Neural cell (in vitro differentiated cells): ENCODE data around the gene TMPRSS2.

Experiments used
- EP300 ChIP-seq: fragments of 450-650 bp; conservative IDR thresholded peaks from 2 replicates; pipeline ENCODE4 v1.6.1; 2014; ENCODE audit warnings: antibody characterized with exemption, mild to moderate bottlenecking, moderate library complexity; ENCODE audit not compliant: poor library complexity, severe bottlenecking
- EZH2 ChIP-seq: fragments of 200-600, 300-800 bp; shearing (Covaris generic), sonication (generic); IDR thresholded peaks from 2 replicates; pipeline ENCODE4 v1.6.1; 2014; ENCODE audit warnings: antibody characterized with exemption, low read length, borderline replicate concordance, mild to moderate bottlenecking; ENCODE audit not compliant: insufficient read depth, poor library complexity, severe bottlenecking
- MXI1 ChIP-seq: fragments of 450-650 bp; conservative IDR thresholded peaks from 2 replicates; pipeline ENCODE4 v1.6.1; 2014; ENCODE audit warnings: antibody characterized with exemption, mild to moderate bottlenecking; ENCODE audit not compliant: poor library complexity, severe bottlenecking
- POLR2AphosphoS5 ChIP-seq: IDR thresholded peaks from 2 replicates; pipeline ENCODE4 v1.6.1; 2012
- RAD21 ChIP-seq: fragments of 450-650 bp; conservative IDR thresholded peaks from 2 replicates; pipeline ENCODE4 v1.6.1; 2014; ENCODE audit warnings: antibody characterized with exemption, mild to moderate bottlenecking, moderate library complexity
- SMC3 ChIP-seq: fragments of 450-650 bp; conservative IDR thresholded peaks from 2 replicates; pipeline ENCODE4 v1.6.1; 2014; ENCODE audit warnings: antibody characterized with exemption, mild to moderate bottlenecking, moderate library complexity; ENCODE audit not compliant: poor library complexity
- TAF1 ChIP-seq: IDR thresholded peaks from 2 replicates; pipeline ENCODE4 v1.6.1; 2012; ENCODE audit warnings: low read depth
- TF ChIP-seq, protein P1 (sequence below): fragments of 450-650 bp; IDR thresholded peaks from 2 replicates; pipeline ENCODE4 v1.5.1; 2014; ENCODE audit warnings: antibody characterized with exemption, mild to moderate bottlenecking, moderate library complexity; ENCODE audit not compliant: poor library complexity, severe bottlenecking
- TF ChIP-seq, protein P2 (sequence below): IDR thresholded peaks from 2 replicates; pipeline ENCODE4 v1.6.1; 2012; ENCODE audit warnings: borderline replicate concordance

DNA sequence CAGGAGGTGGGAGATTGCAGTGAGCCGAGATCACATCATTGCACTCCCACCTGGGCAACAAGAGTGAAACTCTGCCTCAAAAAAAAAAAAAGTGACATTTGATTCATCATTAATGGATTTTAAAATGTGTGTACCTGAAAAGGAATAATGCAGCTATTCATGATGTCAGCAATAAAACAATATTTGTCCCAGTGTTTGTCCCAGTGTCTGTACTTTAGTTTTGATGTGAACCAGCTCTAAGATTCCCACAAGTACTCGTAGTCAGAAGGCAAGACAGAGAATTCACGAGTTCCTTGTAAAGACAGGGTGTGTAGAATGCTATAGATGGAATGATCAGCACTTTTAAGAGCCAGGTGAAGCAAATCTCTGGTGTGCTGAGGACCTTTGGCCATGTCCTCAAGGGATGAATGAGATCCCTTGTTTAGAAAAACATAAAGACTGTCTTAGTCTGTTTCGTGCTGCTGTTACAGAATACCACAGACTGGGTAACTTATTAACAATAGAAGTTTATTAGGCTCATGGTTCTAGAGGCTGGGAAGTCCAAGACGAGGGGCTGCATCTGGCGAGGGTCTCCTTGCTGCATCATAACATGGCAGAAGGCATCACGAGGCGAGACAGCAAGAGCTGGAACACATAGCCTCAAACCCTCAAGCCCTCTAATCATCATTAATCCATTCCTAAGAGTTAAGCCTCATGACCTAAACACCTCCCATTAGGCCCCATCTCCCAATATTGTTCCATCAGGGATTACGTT lies 12.0 kb upstream of the TMPRSS2 start:
- TF ChIP-seq, protein P1, sequence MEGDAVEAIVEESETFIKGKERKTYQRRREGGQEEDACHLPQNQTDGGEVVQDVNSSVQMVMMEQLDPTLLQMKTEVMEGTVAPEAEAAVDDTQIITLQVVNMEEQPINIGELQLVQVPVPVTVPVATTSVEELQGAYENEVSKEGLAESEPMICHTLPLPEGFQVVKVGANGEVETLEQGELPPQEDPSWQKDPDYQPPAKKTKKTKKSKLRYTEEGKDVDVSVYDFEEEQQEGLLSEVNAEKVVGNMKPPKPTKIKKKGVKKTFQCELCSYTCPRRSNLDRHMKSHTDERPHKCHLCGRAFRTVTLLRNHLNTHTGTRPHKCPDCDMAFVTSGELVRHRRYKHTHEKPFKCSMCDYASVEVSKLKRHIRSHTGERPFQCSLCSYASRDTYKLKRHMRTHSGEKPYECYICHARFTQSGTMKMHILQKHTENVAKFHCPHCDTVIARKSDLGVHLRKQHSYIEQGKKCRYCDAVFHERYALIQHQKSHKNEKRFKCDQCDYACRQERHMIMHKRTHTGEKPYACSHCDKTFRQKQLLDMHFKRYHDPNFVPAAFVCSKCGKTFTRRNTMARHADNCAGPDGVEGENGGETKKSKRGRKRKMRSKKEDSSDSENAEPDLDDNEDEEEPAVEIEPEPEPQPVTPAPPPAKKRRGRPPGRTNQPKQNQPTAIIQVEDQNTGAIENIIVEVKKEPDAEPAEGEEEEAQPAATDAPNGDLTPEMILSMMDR, result no peak
- TF ChIP-seq EZH2 (no peak), MXI1 (no peak), SMC3 (no peak), EP300 (no peak), POLR2AphosphoS5 (no peak), TAF1 (no peak), RAD21 (no peak)
- TF ChIP-seq, protein P2, sequence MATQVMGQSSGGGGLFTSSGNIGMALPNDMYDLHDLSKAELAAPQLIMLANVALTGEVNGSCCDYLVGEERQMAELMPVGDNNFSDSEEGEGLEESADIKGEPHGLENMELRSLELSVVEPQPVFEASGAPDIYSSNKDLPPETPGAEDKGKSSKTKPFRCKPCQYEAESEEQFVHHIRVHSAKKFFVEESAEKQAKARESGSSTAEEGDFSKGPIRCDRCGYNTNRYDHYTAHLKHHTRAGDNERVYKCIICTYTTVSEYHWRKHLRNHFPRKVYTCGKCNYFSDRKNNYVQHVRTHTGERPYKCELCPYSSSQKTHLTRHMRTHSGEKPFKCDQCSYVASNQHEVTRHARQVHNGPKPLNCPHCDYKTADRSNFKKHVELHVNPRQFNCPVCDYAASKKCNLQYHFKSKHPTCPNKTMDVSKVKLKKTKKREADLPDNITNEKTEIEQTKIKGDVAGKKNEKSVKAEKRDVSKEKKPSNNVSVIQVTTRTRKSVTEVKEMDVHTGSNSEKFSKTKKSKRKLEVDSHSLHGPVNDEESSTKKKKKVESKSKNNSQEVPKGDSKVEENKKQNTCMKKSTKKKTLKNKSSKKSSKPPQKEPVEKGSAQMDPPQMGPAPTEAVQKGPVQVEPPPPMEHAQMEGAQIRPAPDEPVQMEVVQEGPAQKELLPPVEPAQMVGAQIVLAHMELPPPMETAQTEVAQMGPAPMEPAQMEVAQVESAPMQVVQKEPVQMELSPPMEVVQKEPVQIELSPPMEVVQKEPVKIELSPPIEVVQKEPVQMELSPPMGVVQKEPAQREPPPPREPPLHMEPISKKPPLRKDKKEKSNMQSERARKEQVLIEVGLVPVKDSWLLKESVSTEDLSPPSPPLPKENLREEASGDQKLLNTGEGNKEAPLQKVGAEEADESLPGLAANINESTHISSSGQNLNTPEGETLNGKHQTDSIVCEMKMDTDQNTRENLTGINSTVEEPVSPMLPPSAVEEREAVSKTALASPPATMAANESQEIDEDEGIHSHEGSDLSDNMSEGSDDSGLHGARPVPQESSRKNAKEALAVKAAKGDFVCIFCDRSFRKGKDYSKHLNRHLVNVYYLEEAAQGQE, result no peak
